Activated naive CD8-positive, alpha-beta T cell treated with anti-CD3 and anti-CD28 coated beads, Interleukin-2, amount 50 U/mL, for 24 hours (primary cell): ENCODE results near the gene TACSTD2.
"Not testable (repeated sequence)": the region's sequence is repeated elsewhere in the genome, so short reads cannot be mapped to it uniquely, and the experiment has no call there.

Experiments used
- ATAC-seq: fragments of 150-1000 bp; cut with Tn5 transposase; one replicate; pipeline ENCODE4 v1.10.0; 2021
- DNase-seq: peaks from one replicate; pipeline ENCODE4 v3.0.0; 2021
- H3K27ac Mint-ChIP-seq: one replicate; pipeline ENCODE4 v1.8.0; 2021; ENCODE audit warnings: mild to moderate bottlenecking, mixed read lengths
- H3K27me3 Mint-ChIP-seq: one replicate; pipeline ENCODE4 v1.8.0; 2021; ENCODE audit warnings: mixed read lengths
- H3K36me3 Mint-ChIP-seq: one replicate; pipeline ENCODE4 v1.8.0; 2021; ENCODE audit warnings: low read depth, mixed read lengths
- H3K4me1 Mint-ChIP-seq: one replicate; pipeline ENCODE4 v1.8.0; 2021; ENCODE audit warnings: mixed read lengths
- H3K4me3 Mint-ChIP-seq: one replicate; pipeline ENCODE4 v1.8.0; 2021; ENCODE audit warnings: mild to moderate bottlenecking, moderate library complexity, mixed read lengths
- H3K9me3 Mint-ChIP-seq: one replicate; pipeline ENCODE4 v1.8.0; 2021; ENCODE audit warnings: mixed read lengths

The TACSTD2 gene

GRCh38 chr1:58563715-58564114, 13.3 kb downstream of the TACSTD2 start:
- not testable (repeated sequence) for H3K36me3 Mint-ChIP-seq, H3K4me1 Mint-ChIP-seq, H3K27ac Mint-ChIP-seq, H3K9me3 Mint-ChIP-seq, ATAC-seq, DNase-seq, H3K4me3 Mint-ChIP-seq
- peaks cover 42% of the 10 kb centered on the region for H3K27me3 Mint-ChIP-seq

GRCh38 chr1:58561633-58562032, 15.4 kb downstream of the TACSTD2 start:
- Mint-ChIP-seq H3K4me3 (no peak overlapping the region), H3K27me3 (peaks cover 40% of the 10 kb centered on the region), H3K27ac (no peak overlapping the region), H3K4me1 (no peaks in the 10 kb centered on the region), H3K36me3 (peaks cover 1% of the 10 kb centered on the region), H3K9me3 (peaks cover 3% of the 10 kb centered on the region)
- no peak for ATAC-seq
- no peak for DNase-seq

- no peak for DNase-seq
- H3K27me3 Mint-ChIP-seq = peaks cover 24% of the 10 kb centered on the region
- no peak overlapping the region for H3K27ac Mint-ChIP-seq
- no peak for ATAC-seq
- H3K4me1 Mint-ChIP-seq = no peaks in the 10 kb centered on the region
- H3K36me3 Mint-ChIP-seq = peaks cover 1% of the 10 kb centered on the region
- no peak overlapping the region for H3K4me3 Mint-ChIP-seq
- peaks cover 3% of the 10 kb centered on the region for H3K9me3 Mint-ChIP-seq
Observed at GRCh38 chr1:58555393-58555792, 21.7 kb downstream of the TACSTD2 start.

- no peak overlapping the region for H3K27ac Mint-ChIP-seq
Observed at GRCh38 chr1:58551186-58552140, 25.6 kb downstream of the TACSTD2 start.

GRCh38 chr1:58549291-58549690, 27.8 kb downstream of the TACSTD2 start:
- not testable (repeated sequence) for H3K4me3 Mint-ChIP-seq, ATAC-seq, H3K36me3 Mint-ChIP-seq, H3K27ac Mint-ChIP-seq, H3K27me3 Mint-ChIP-seq, H3K9me3 Mint-ChIP-seq, DNase-seq
- peaks cover 15% of the 10 kb centered on the region for H3K4me1 Mint-ChIP-seq

More at GRCh38 chr1:58551186-58552140, 25.6 kb downstream of the TACSTD2 start:
- no peak for DNase-seq
- ATAC-seq = no peak
- Mint-ChIP-seq H3K27me3 (peaks cover 8% of the 10 kb centered on the region), H3K36me3 (no peaks in the 10 kb centered on the region), H3K4me3 (no peak overlapping the region), H3K4me1 (peaks cover 5% of the 10 kb centered on the region), H3K9me3 (no peaks in the 10 kb centered on the region)

- no peaks in the 10 kb centered on the region for H3K9me3 Mint-ChIP-seq
- no peaks in the 10 kb centered on the region for H3K27me3 Mint-ChIP-seq
- H3K36me3 Mint-ChIP-seq = no peaks in the 10 kb centered on the region
- DNase-seq (no peak), ATAC-seq (no peak)
- H3K27ac Mint-ChIP-seq = no peak overlapping the region
- peaks cover 21% of the 10 kb centered on the region for H3K4me1 Mint-ChIP-seq
- no peak overlapping the region for H3K4me3 Mint-ChIP-seq
Observed at GRCh38 chr1:58548371-58548770, 28.7 kb downstream of the TACSTD2 start.

- peak; percentile 95 for ATAC-seq
- Mint-ChIP-seq H3K4me1 (peaks cover 27% of the 10 kb centered on the region), H3K36me3 (no peaks in the 10 kb centered on the region), H3K4me3 (peak within 1 kb of the TSS; percentile 92), H3K27ac (peak within 1 kb of the TSS; percentile 96), H3K9me3 (no peaks in the 10 kb centered on the region), H3K27me3 (no peaks in the 10 kb centered on the region)
- peak; percentile 98 for DNase-seq
Observed at GRCh38 chr1:58546520-58547308, 30.3 kb downstream of the TACSTD2 start, which contains the start of gene OMA1. OMA1 (minus strand) TSS chr1:58546726; CDS start chr1:58539294, 7,432 bp downstream.

- Mint-ChIP-seq H3K27ac (peak overlapping the region; percentile 96), H3K9me3 (no peaks in the 10 kb centered on the region), H3K36me3 (no peaks in the 10 kb centered on the region), H3K4me3 (peak overlapping the region; percentile 92), H3K27me3 (no peaks in the 10 kb centered on the region), H3K4me1 (peaks cover 27% of the 10 kb centered on the region)
- ATAC-seq = peak; percentile 69
- peak; percentile 75 for DNase-seq
Observed at GRCh38 chr1:58545591-58546519, 31.2 kb downstream of the TACSTD2 start.

- Mint-ChIP-seq H3K4me3 (no peak overlapping the region), H3K36me3 (peaks cover 1% of the 10 kb centered on the region), H3K9me3 (no peaks in the 10 kb centered on the region), H3K27me3 (no peaks in the 10 kb centered on the region), H3K4me1 (peaks cover 27% of the 10 kb centered on the region), H3K27ac (no peak overlapping the region)
- DNase-seq (no peak), ATAC-seq (no peak)
Observed at GRCh38 chr1:58543260-58543659, 33.8 kb downstream of the TACSTD2 start.

- Mint-ChIP-seq H3K27me3 (no peaks in the 10 kb centered on the region), H3K4me1 (peaks cover 14% of the 10 kb centered on the region), H3K27ac (no peak overlapping the region), H3K36me3 (peaks cover 1% of the 10 kb centered on the region), H3K4me3 (no peak overlapping the region), H3K9me3 (no peaks in the 10 kb centered on the region)
- ATAC-seq (no peak), DNase-seq (no peak)
Observed at GRCh38 chr1:58539553-58539952, 37.5 kb downstream of the TACSTD2 start.

GRCh38 chr1:58538821-58539220, 38.2 kb downstream of the TACSTD2 start:
- DNase-seq (no peak), ATAC-seq (no peak)
- H3K36me3 Mint-ChIP-seq = peaks cover 1% of the 10 kb centered on the region
- H3K27ac Mint-ChIP-seq = no peak overlapping the region
- no peaks in the 10 kb centered on the region for H3K27me3 Mint-ChIP-seq
- H3K9me3 Mint-ChIP-seq = no peaks in the 10 kb centered on the region
- peaks cover 11% of the 10 kb centered on the region for H3K4me1 Mint-ChIP-seq
- H3K4me3 Mint-ChIP-seq = no peak overlapping the region

- not testable (repeated sequence) for H3K36me3 Mint-ChIP-seq, H3K4me1 Mint-ChIP-seq, H3K4me3 Mint-ChIP-seq, H3K9me3 Mint-ChIP-seq, DNase-seq, H3K27me3 Mint-ChIP-seq, ATAC-seq, H3K27ac Mint-ChIP-seq
Observed at GRCh38 chr1:58531842-58532241, 45.2 kb downstream of the TACSTD2 start.

GRCh38 chr1:58529284-58529683, 47.8 kb downstream of the TACSTD2 start:
- Mint-ChIP-seq H3K36me3 (no peaks in the 10 kb centered on the region), H3K9me3 (no peaks in the 10 kb centered on the region), H3K4me3 (no peak overlapping the region), H3K27ac (no peak overlapping the region), H3K4me1 (peaks cover 7% of the 10 kb centered on the region), H3K27me3 (no peaks in the 10 kb centered on the region)
- DNase-seq = no peak
- ATAC-seq = no peak

- H3K36me3 Mint-ChIP-seq = no peaks in the 10 kb centered on the region
- H3K4me3 Mint-ChIP-seq = no peak overlapping the region
- H3K4me1 Mint-ChIP-seq = peaks cover 7% of the 10 kb centered on the region
- ATAC-seq = no peak
- H3K27ac Mint-ChIP-seq = no peak overlapping the region
- no peaks in the 10 kb centered on the region for H3K27me3 Mint-ChIP-seq
- no peak for DNase-seq
- no peaks in the 10 kb centered on the region for H3K9me3 Mint-ChIP-seq
Observed at GRCh38 chr1:58528518-58528917, 48.5 kb downstream of the TACSTD2 start.
